ENCODE results near the gene PCSK7.

GRCh38 chr11:117223741-117224689 lies 7.9 kb downstream of the PCSK7 start:
- TF ChIP-seq CTCF (IDR thresholded peaks at IDR 0.05) (no peak), POLR2A (IDR thresholded peaks at IDR 0.05) (no peak)
